GM12891 (cell line): ENCODE data around the gene FOSB.

Experiments used
- DNase-seq: peaks from one replicate; pipeline ENCODE4 v3.0.0; 2011; ENCODE audit warnings: low spot score; ENCODE audit not compliant: insufficient read length
- FAIRE-seq: peaks from 2 replicates; lab custom pipeline; 2011; peaks lifted over from hg19 to GRCh38; lab: Jason Lieb, UNC
- PAX5 ChIP-seq: IDR thresholded peaks from 2 replicates; pipeline ENCODE4 v1.6.1; 2011; ENCODE audit warnings: low read length, moderate library complexity, mild to moderate bottlenecking; ENCODE audit not compliant: insufficient read depth, severe bottlenecking
- POLR2A ChIP-seq: IDR thresholded peaks from 2 replicates; pipeline ENCODE4 v1.6.1; 2011; ENCODE audit warnings: low read depth, low read length, control low read depth
- POLR2AphosphoS5 ChIP-seq: IDR thresholded peaks from 2 replicates; pipeline ENCODE4 v1.6.1; 2011; ENCODE audit warnings: low read depth, low read length, control low read depth
- POU2F2 ChIP-seq: IDR thresholded peaks from 2 replicates; pipeline ENCODE4 v1.6.1; 2011; ENCODE audit warnings: low read depth, mild to moderate bottlenecking, control low read depth, low read length, moderate library complexity
- SPI1 ChIP-seq: IDR thresholded peaks from 2 replicates; pipeline ENCODE4 v1.6.1; 2011; ENCODE audit warnings: low read depth, low read length, control low read depth
- TAF1 ChIP-seq: IDR thresholded peaks from 2 replicates; pipeline ENCODE4 v1.6.1; 2011; ENCODE audit warnings: low read depth, low read length, control low read depth

FOSB gene

GRCh38 chr19:45472563-45473366 is 5.0 kb downstream of the FOSB start:
- FAIRE-seq (no peak), DNase-seq (no peak)
- TF ChIP-seq POLR2A (no peak), PAX5 (no peak), SPI1 (no peak), TAF1 (no peak), POLR2AphosphoS5 (no peak), POU2F2 (no peak)

GRCh38 chr19:45473367-45473681 is 5.5 kb downstream of the FOSB start:
- no peak for DNase-seq
- no peak for TF ChIP-seq POLR2A
- no peak for TF ChIP-seq POU2F2
- no peak for TF ChIP-seq PAX5
- TF ChIP-seq POLR2AphosphoS5: no peak
- no peak for TF ChIP-seq TAF1
- TF ChIP-seq SPI1: no peak
- no peak for FAIRE-seq

GRCh38 chr19:45473682-45474605 is 6.1 kb downstream of the FOSB start:
- TF ChIP-seq POU2F2: no peak
- TF ChIP-seq PAX5: no peak
- no peak for TF ChIP-seq POLR2A
- FAIRE-seq (no peak), DNase-seq (no peak)

GRCh38 chr19:45474606-45475521 is 7.1 kb downstream of the FOSB start:
- no peak for TF ChIP-seq POLR2AphosphoS5
- no peak for TF ChIP-seq POLR2A
- no peak for TF ChIP-seq SPI1
- TF ChIP-seq POU2F2: no peak
- TF ChIP-seq TAF1: no peak
- no peak for TF ChIP-seq PAX5
- DNase-seq (no peak), FAIRE-seq (no peak)

- DNase-seq: no peak
- TF ChIP-seq POLR2A (no peak), TAF1 (no peak), POU2F2 (no peak), PAX5 (no peak), SPI1 (no peak), POLR2AphosphoS5 (no peak)
These were observed 7.9 kb downstream of the FOSB start for GRCh38 chr19:45475537-45476291.

GRCh38 chr19:45476304-45476703 is 8.5 kb downstream of the FOSB start:
- no peak for DNase-seq
- TF ChIP-seq PAX5: no peak
- TF ChIP-seq POLR2A: no peak
- no peak for TF ChIP-seq TAF1
- no peak for TF ChIP-seq POLR2AphosphoS5
- no peak for TF ChIP-seq POU2F2
- TF ChIP-seq SPI1: no peak
- no peak for FAIRE-seq

More at GRCh38 chr19:45475537-45476291, 7.9 kb downstream of the FOSB start:
- FAIRE-seq: no peak

- FAIRE-seq (no peak), DNase-seq (no peak)
- TF ChIP-seq SPI1 (no peak), TAF1 (no peak), POLR2A (no peak), POU2F2 (no peak), PAX5 (no peak), POLR2AphosphoS5 (no peak)
These were observed 9.4 kb downstream of the FOSB start for GRCh38 chr19:45477186-45477585.

GRCh38 chr19:45477713-45478453 is 10.1 kb downstream of the FOSB start:
- DNase-seq: no peak
- TF ChIP-seq POU2F2 (no peak), TAF1 (no peak), PAX5 (no peak), SPI1 (no peak), POLR2A (no peak), POLR2AphosphoS5 (no peak)

More at GRCh38 chr19:45477713-45478453, 10.1 kb downstream of the FOSB start:
- FAIRE-seq: no peak
